NCI-H2227 treated with DMSO at 0.1 percent for 48 hours (cell line): Measurements from ENCODE around the gene SPOCK1.

Source experiments
- DNase-seq: peaks from one replicate; lab custom pipeline; 2025; lab: John Stamatoyannopoulos, UW

SPOCK1 gene

GRCh38 chr5:137194300-137194699, 304.8 kb downstream of the SPOCK1 start:
- DNase-seq, result no peak

- DNase-seq, result no peak
Measured at GRCh38 chr5:137192293-137192743, 306.8 kb downstream of the SPOCK1 start.

- no peak for DNase-seq
Measured at GRCh38 chr5:137191179-137191578, 307.9 kb downstream of the SPOCK1 start.

- no peak for DNase-seq
Measured at GRCh38 chr5:137190441-137190840, 308.7 kb downstream of the SPOCK1 start.

- no peak for DNase-seq
Measured at GRCh38 chr5:137190031-137190430, 309.1 kb downstream of the SPOCK1 start.

GRCh38 chr5:137188566-137188965, 310.6 kb downstream of the SPOCK1 start:
- DNase-seq, result no peak

GRCh38 chr5:137186759-137187461, 312.2 kb downstream of the SPOCK1 start:
- DNase-seq, result no peak

GRCh38 chr5:137185193-137185592, 313.9 kb downstream of the SPOCK1 start:
- DNase-seq, result no peak

GRCh38 chr5:137184734-137185133, 314.4 kb downstream of the SPOCK1 start:
- DNase-seq, result no peak

GRCh38 chr5:137182576-137182975, 316.6 kb downstream of the SPOCK1 start:
- no peak for DNase-seq

- no peak for DNase-seq
Measured at GRCh38 chr5:137181667-137182066, 317.5 kb downstream of the SPOCK1 start.

GRCh38 chr5:137179203-137179602, 319.9 kb downstream of the SPOCK1 start:
- peak; percentile 46 for DNase-seq

- no peak for DNase-seq
Measured at GRCh38 chr5:137176609-137177008, 322.5 kb downstream of the SPOCK1 start.

- DNase-seq, result no peak
Measured at GRCh38 chr5:137176126-137176525, 323.0 kb downstream of the SPOCK1 start.

- DNase-seq, result no peak
Measured at GRCh38 chr5:137174196-137174595, 324.9 kb downstream of the SPOCK1 start.

- DNase-seq, result no peak
Measured at GRCh38 chr5:137172258-137172657, 326.9 kb downstream of the SPOCK1 start.

- no peak for DNase-seq
Measured at GRCh38 chr5:137167187-137167586, 331.9 kb downstream of the SPOCK1 start.

- no peak for DNase-seq
Measured at GRCh38 chr5:137164961-137165360, 334.2 kb downstream of the SPOCK1 start.

- no peak for DNase-seq
Measured at GRCh38 chr5:137164536-137164935, 334.6 kb downstream of the SPOCK1 start.

GRCh38 chr5:137158691-137159090, 340.4 kb downstream of the SPOCK1 start:
- DNase-seq, result no peak

GRCh38 chr5:137156180-137156579, 342.9 kb downstream of the SPOCK1 start:
- no peak for DNase-seq

GRCh38 chr5:137155261-137156000, 343.7 kb downstream of the SPOCK1 start:
- DNase-seq, result no peak

GRCh38 chr5:137152616-137153015, 346.5 kb downstream of the SPOCK1 start:
- DNase-seq, result no peak
